Epithelial cell of esophagus (primary cell): ENCODE measurements around the gene TLCD2.
A peak's percentile ranks its signal among the peaks of the same experiment; 100 is the strongest.

Source experiments
- DNase-seq: peaks from one replicate; pipeline ENCODE4 v3.0.0; 2010; ENCODE audit warnings: low read depth
- H3K4me3 ChIP-seq: 2 replicates; pipeline ENCODE4 v1.5.1; 2011; ENCODE audit warnings: mild to moderate bottlenecking, low read length, control low read depth
- TF ChIP-seq, protein P1 (sequence below): IDR thresholded peaks from 2 replicates; pipeline ENCODE4 v1.5.1; 2011; ENCODE audit warnings: low read depth, mild to moderate bottlenecking, low read length, control low read depth, inconsistent platforms; ENCODE audit not compliant: insufficient read depth; ENCODE audit errors: missing control alignments

Gene TLCD2

DNA sequence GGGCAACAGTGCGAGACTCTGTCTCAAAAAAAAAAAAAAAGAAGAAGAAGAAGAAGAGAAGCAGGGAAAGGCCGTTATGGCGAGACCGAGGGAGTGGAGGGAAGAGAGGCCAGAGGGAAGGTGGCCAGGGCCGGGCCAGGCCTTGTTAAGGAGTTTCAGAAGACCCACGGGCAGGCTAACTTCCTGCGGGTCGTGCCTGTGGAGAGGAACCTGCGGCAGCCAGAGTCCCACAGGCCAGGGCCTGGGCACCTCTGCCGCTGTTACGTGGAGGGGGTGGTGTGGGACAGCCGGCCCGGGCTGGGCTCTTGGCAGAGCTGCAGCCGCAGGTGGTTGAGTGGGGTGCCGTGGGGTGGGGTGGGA is 19.8 kb upstream of the TLCD2 start:
- H3K4me3 ChIP-seq = no peak overlapping the region
- TF ChIP-seq, protein P1, sequence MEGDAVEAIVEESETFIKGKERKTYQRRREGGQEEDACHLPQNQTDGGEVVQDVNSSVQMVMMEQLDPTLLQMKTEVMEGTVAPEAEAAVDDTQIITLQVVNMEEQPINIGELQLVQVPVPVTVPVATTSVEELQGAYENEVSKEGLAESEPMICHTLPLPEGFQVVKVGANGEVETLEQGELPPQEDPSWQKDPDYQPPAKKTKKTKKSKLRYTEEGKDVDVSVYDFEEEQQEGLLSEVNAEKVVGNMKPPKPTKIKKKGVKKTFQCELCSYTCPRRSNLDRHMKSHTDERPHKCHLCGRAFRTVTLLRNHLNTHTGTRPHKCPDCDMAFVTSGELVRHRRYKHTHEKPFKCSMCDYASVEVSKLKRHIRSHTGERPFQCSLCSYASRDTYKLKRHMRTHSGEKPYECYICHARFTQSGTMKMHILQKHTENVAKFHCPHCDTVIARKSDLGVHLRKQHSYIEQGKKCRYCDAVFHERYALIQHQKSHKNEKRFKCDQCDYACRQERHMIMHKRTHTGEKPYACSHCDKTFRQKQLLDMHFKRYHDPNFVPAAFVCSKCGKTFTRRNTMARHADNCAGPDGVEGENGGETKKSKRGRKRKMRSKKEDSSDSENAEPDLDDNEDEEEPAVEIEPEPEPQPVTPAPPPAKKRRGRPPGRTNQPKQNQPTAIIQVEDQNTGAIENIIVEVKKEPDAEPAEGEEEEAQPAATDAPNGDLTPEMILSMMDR = no peak

DNA sequence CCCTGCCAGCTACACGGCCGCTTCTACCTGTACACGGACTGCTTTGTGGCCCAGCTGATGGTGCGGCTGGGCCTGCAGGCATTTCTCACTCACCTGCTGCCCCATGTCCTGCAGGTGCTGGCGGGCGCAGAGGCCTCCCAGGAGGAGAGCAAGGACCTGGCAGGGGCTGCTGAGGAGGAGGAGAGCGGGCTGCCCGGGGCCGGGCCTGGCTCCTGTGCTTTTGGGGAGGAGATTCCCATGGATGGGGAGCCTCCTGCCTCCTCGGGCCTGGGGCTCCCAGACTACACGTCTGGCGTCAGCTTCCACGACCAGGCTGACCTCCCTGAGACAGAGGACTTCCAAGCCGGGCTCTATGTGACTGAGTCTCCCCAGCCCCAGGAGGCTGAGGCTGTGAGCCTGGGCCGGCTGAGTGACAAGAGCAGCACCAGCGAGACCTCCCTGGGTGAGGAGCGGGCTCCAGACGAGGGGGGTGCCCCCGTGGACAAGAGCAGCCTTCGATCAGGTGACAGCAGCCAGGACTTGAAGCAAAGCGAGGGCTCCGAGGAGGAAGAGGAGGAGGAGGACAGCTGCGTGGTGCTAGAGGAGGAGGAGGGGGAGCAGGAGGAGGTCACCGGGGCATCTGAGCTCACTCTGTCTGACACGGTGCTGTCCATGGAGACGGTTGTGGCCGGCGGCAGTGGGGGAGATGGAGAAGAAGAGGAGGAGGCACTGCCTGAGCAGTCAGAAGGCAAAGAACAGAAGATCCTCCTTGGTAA is 17.9 kb upstream of the TLCD2 start:
- TF ChIP-seq, protein P1 = no peak
- no peak overlapping the region for H3K4me3 ChIP-seq

More for the DNA sequence above, 19.8 kb upstream of the TLCD2 start:
- no peak for DNase-seq

DNA sequence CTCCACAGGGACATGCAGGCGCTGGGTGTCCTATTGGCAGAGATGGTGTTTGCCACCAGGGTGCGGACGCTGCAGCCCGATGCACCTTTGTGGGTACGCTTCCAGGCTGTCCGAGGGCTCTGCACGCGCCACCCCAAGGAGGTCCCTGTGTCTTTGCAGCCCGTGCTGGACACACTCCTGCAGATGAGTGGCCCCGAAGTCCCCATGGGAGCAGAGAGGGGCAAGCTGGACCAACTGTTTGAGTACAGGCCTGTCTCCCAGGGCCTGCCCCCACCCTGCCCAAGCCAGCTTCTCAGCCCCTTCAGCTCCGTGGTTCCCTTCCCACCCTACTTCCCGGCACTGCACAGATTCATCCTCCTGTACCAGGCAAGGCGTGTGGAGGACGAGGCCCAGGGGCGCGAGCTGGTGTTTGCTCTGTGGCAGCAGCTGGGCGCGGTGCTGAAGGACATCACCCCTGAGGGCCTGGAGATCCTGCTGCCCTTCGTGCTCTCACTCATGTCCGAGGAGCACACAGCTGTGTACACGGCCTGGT is 17.1 kb upstream of the TLCD2 start:
- H3K4me3 ChIP-seq = no peak overlapping the region
- DNase-seq = no peak
- TF ChIP-seq, protein P1 = no peak

More for the DNA sequence above, 17.9 kb upstream of the TLCD2 start:
- DNase-seq = no peak

DNA sequence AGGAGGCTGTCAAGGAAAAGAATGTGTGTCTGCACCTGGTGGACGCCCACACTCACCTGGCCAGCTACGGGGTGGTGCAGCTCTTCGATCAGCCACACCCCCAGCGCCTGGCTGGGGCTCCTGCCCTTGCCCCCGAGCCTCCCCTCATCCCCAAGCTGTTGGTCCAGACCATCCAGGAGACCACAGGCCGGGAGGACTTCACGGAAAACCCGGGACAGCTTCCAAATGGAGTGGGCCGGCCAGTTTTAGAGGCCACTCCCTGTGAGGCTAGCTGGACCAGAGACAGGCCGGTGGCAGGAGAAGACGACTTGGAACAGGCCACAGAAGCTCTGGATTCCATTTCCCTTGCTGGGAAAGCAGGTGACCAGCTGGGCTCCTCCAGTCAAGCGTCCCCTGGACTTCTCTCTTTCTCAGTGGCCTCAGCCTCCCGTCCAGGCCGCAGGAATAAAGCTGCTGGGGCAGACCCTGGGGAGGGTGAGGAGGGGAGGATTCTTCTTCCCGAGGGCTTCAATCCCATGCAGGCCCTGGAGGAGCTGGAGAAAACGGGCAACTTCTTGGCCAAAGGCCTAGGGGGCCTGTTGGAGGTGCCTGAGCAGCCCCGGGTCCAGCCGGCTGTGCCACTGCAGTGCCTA is 16.6 kb upstream of the TLCD2 start:
- no peak for DNase-seq
- no peak overlapping the region for H3K4me3 ChIP-seq
- TF ChIP-seq, protein P1 = no peak

DNA sequence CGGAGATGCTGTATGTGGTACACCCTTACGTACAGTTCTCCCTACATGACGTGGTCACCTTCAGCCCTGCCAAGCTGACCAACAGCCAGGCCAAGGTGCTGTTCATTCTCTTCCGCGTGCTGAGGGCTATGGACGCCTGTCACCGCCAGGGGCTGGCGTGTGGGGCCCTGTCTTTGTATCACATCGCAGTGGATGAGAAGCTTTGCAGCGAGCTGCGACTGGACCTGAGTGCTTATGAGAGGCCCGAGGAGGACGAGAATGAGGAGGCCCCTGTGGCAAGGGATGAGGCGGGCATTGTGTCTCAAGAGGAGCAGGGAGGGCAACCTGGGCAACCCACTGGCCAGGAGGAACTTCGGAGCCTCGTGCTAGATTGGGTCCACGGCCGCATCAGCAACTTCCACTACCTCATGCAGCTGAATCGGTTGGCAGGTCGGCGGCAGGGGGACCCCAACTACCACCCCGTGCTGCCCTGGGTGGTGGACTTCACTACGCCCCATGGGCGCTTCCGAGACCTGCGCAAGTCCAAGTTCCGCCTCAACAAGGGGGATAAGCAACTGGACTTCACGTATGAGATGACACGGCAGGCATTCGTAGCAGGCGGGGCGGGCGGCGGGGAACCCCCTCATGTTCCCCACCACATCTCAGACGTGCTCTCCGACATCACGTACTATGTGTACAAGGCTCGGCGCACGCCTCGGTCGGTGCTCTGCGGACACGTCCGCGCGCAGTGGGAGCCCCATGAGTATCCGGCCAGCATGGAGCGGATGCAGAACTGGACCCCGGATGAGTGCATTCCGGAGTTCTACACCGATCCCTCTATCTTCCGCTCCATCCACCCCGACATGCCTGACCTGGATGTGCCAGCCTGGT is 15.7 kb upstream of the TLCD2 start:
- no peak for DNase-seq
- TF ChIP-seq, protein P1 = no peak
- peak overlapping the region; percentile 60 for H3K4me3 ChIP-seq

DNA sequence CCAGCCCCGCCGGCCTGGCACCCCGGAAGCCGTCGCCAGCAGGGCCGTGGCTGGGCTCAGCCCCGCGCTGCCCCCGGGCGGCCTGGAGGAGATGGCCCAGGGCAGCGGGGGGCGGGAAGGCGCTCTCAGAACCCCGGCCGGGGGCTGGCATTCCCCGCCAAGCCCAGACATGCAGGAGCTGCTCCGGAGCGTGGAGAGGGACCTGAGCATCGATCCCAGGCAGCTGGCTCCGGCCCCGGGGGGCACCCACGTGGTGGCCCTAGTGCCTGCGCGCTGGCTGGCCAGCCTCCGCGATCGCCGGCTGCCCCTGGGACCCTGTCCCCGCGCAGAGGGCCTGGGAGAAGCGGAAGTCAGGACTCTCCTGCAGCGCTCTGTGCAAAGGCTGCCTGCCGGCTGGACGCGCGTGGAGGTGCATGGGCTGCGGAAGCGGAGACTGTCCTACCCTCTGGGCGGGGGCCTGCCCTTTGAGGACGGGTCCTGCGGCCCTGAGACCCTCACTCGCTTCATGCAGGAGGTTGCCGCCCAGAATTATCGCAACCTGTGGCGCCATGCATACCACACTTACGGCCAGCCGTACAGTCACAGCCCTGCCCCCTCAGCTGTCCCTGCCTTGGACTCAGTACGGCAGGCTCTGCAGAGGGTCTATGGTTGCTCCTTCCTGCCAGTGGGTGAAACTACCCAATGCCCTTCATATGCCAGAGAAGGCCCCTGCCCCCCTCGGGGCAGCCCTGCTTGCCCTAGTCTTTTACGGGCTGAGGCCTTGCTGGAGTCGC is 14.9 kb upstream of the TLCD2 start:
- TF ChIP-seq, protein P1 = no peak
- no peak for DNase-seq
- peak overlapping the region; percentile 60 for H3K4me3 ChIP-seq
